ENCODE measurements around the gene CTNS.

The CTNS gene

DNA sequence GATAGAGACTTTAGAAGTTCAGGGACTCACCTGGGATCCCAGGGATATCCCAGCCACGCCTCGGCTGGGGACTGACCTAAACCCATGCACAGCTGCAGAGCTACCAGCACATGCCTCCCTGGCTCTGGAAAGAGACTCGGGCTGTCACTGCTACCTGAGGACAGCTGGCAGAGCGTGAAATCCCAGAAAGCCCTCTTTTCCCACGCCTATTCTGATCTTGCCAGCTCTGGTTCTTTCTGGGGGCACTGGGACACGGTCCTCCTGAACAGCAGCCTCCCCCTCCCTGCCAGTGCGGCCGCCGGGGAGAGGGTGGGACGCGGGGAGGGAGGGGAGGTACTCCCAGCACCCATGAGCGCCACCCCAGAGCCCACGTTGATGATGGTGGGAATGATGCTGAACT is 48.6 kb downstream of the CTNS start:
- no peak overlapping the region for H3K4me3 ChIP-seq (ENCODE audit: low read depth, low read length)
- TF ChIP-seq, protein P1, sequence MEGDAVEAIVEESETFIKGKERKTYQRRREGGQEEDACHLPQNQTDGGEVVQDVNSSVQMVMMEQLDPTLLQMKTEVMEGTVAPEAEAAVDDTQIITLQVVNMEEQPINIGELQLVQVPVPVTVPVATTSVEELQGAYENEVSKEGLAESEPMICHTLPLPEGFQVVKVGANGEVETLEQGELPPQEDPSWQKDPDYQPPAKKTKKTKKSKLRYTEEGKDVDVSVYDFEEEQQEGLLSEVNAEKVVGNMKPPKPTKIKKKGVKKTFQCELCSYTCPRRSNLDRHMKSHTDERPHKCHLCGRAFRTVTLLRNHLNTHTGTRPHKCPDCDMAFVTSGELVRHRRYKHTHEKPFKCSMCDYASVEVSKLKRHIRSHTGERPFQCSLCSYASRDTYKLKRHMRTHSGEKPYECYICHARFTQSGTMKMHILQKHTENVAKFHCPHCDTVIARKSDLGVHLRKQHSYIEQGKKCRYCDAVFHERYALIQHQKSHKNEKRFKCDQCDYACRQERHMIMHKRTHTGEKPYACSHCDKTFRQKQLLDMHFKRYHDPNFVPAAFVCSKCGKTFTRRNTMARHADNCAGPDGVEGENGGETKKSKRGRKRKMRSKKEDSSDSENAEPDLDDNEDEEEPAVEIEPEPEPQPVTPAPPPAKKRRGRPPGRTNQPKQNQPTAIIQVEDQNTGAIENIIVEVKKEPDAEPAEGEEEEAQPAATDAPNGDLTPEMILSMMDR (IDR thresholded peaks at IDR 0.05; ENCODE audit: low read depth, low read length) = no peak

DNA sequence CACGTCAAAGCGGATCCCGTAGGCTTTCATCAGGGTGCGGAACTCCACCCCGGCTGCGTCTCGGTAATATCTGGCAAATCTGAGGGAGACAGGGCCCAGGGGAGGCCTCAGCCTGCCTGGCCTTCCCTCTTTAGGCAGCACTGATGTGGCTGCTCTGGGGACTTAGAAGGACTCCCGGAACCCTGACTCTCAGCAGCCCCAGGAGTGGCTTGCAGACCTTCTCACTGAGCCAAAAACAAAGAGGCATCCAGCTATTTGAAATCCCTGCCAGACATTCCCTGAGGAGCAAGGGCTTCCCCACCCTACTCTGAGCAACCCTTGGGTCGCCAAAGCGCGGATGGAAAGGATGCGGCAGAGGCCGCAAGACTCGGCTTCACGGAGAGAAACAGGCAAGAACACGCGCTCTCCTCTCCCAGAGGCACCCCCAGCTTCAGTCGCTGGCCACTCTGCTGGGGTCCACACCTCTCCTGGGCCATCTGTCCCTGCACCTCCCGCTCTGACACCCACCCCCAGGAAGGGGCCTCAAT is 51.5 kb downstream of the CTNS start:
- no peak overlapping the region for H3K4me3 ChIP-seq (ENCODE audit: low read depth, low read length)
- TF ChIP-seq, protein P1 (IDR thresholded peaks at IDR 0.05; ENCODE audit: low read depth, low read length) = no peak

DNA sequence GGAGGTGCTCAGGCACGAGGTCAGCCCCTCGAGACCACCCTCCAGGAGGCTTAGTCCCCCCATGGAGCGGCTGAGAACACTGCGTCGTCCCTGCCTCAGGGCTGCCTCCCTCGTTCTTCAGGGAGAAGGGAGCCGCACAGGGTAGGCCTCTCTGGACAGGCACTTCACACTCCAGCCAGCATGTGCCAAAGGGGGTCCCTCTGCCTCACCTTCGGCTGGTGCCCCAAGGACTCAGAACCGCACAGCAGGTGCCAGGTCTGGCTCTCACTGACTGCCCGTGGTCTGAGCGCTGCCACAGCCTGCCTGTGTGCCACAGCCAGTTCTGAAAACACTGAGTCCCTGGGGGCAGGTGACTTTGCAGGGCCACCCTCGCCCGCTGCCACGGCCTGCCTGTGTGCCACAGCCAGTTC is 52.3 kb downstream of the CTNS start:
- TF ChIP-seq, protein P1 (IDR thresholded peaks at IDR 0.05; ENCODE audit: low read depth, low read length) = no peak

DNA sequence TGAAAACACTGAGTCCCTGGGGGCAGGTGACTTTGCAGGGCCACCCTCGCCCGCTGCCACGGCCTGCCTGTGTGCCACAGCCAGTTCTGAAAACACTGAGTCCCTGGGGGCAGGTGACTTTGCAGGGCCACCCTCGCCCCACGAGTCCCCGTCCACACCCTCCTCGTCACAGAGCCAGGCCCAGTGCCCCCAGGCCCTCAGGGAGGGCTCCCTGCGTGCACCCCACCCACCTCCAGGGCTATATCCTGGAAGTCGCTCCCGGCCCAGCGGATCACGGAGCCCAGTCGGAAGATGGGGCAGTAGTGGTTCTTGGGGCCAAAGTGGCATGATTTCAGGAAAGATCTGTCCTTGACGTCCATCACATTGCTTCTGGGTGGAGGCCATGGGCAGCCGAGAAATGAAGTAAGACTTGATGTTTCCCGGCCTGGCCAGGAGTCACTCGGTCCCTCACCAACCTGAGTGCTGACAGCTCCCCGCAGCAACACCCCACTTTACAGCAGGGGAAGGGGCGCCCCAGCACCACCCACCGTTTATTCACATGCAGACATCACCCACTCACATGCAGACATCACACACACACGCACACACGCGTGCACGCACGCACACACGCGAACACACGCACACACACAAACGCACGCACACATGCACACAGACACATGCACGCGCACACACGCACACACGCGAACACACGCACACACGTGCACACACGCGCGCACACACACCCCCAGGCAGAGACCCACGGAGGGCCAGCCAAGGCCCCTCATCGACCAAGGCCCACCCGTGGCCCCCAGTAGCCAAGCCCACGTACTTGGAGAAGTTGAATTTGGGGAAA is 52.9 kb downstream of the CTNS start:
- H3K4me3 ChIP-seq (ENCODE audit: low read depth, low read length) = no peak overlapping the region
- TF ChIP-seq, protein P1 (IDR thresholded peaks at IDR 0.05; ENCODE audit: low read depth, low read length) = no peak

More for the DNA sequence above, 52.3 kb downstream of the CTNS start:
- H3K4me3 ChIP-seq (ENCODE audit: low read depth, low read length) = no peak overlapping the region

DNA sequence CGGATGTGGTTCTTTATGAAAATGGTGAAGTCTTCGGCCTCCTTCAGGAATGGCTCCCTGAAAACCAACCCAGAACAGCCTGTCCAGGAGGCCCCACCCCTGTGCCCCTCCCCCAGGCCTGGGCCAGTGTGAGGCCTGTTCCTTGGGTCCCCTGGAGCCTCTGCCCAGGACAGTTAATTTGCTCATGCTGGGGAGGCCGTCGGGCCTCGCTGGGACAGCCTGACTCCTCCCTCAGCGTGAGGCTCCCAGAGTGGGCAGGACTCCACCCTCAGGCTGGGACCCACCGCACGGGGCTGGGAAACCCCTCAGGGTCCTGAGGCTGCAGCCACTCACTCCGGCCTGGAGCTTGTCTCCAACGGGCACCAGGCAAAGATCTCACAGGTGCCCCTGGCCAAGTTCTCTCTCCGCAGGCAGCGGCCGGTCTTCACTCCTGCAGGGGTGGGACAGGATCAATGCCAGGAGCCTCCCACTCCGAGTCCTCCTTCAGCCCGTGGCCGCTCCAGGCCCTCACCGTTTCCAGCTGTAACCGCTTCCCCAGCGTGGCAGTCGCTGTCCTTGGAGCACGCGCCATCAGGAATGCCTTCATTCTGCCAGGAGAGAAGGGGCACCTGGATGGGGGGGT is 53.6 kb downstream of the CTNS start:
- TF ChIP-seq, protein P1 (IDR thresholded peaks at IDR 0.05; ENCODE audit: low read depth, low read length) = no peak
- no peak overlapping the region for H3K4me3 ChIP-seq (ENCODE audit: low read depth, low read length)

DNA sequence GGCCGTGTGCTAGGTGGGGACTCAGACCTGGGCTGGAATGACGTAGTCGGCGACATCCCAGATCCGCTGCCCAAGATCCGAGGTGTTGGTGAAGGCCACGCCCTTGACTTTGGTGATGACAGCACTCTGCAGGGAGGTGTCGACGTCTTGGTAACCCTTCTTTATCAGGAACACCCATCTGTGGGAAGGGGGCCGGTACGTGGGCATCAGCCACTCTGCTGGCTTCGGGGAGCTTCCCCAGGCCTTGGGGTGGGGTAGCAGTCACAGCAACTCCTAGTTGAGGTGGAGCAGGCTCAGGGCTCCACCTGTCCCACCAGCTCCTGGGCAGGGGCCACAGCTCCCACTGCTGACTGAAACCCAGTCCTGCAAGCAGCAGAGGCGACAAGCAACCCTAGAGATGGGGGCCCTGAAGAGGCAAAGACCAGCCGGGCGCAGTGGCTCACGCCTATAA is 55.1 kb downstream of the CTNS start:
- no peak overlapping the region for H3K4me3 ChIP-seq (ENCODE audit: low read depth, low read length)
- TF ChIP-seq, protein P1 (IDR thresholded peaks at IDR 0.05; ENCODE audit: low read depth, low read length) = no peak

DNA sequence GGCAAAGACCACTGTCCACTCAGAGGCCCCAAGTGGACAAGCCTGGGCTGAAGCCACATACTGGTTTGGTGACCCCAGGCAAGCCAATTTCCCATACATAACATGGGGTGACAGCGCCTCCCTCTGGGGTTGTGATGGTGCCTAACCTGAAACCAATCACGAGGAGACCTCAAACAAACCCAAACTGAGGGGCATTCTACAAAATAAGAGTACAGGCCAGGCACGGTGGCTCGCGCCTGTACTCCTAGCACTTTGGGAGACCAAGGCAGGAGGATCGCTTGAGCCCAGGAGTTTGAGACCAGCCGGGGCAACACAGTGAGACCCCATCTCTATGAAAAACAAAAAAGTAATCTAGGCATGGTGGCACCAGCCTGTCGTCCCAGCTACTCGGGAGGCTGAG is 55.8 kb downstream of the CTNS start:
- TF ChIP-seq, protein P1 (IDR thresholded peaks at IDR 0.05; ENCODE audit: low read depth, low read length) = no peak
- no peak overlapping the region for H3K4me3 ChIP-seq (ENCODE audit: low read depth, low read length)

Data from WI38 (cell line).